Central memory CD8-positive, alpha-beta T cell (primary cell): ENCODE data around the gene SLC1A1.

Source experiments
- ATAC-seq: fragments of 150-1000 bp; cut with Tn5 transposase; replicated peaks from 2 replicates; pipeline ENCODE4 v1.10.0; 2022; ENCODE audit warnings: mild to moderate bottlenecking, moderate FRiP score, moderate number of reproducible peaks; ENCODE audit not compliant: poor library complexity, severe bottlenecking; ENCODE audit errors: extremely low read depth
- DNase-seq, 2 donors: peaks; one replicate each; pipeline ENCODE4 v3.0.0; 2021; ENCODE audit warnings: low spot score in 2 of 2
- H3K27ac Mint-ChIP-seq: one replicate; pipeline ENCODE4 v1.8.0; 2022; ENCODE audit warnings: low read depth, mild to moderate bottlenecking, moderate library complexity, mixed read lengths
- H3K27me3 Mint-ChIP-seq: one replicate; pipeline ENCODE4 v1.8.0; 2022; ENCODE audit warnings: mixed read lengths
- H3K36me3 Mint-ChIP-seq: one replicate; pipeline ENCODE4 v1.8.0; 2022; ENCODE audit warnings: mild to moderate bottlenecking, moderate library complexity, mixed read lengths; ENCODE audit not compliant: insufficient read depth
- H3K4me1 Mint-ChIP-seq: one replicate; pipeline ENCODE4 v1.8.0; 2022; ENCODE audit warnings: mixed read lengths
- H3K4me3 Mint-ChIP-seq: one replicate; pipeline ENCODE4 v1.8.0; 2022; ENCODE audit warnings: mild to moderate bottlenecking, moderate library complexity, mixed read lengths
- H3K9me3 Mint-ChIP-seq: one replicate; pipeline ENCODE4 v1.8.0; 2022; ENCODE audit warnings: mixed read lengths

SLC1A1 gene

GRCh38 chr9:4575997-4576396 lies 85.7 kb downstream of the SLC1A1 start:
- DNase-seq (no peak), ATAC-seq (no peak)
- H3K4me3 Mint-ChIP-seq, result no peak overlapping the region
- H3K9me3 Mint-ChIP-seq, result no peaks in the 10 kb centered on the region
- H3K36me3 Mint-ChIP-seq, result peaks cover 3% of the 10 kb centered on the region
- no peaks in the 10 kb centered on the region for H3K27me3 Mint-ChIP-seq
- H3K4me1 Mint-ChIP-seq, result peaks cover 36% of the 10 kb centered on the region
- H3K27ac Mint-ChIP-seq, result no peak overlapping the region

GRCh38 chr9:4576448-4576847 lies 86.2 kb downstream of the SLC1A1 start:
- no peaks in the 10 kb centered on the region for H3K27me3 Mint-ChIP-seq
- no peak overlapping the region for H3K4me3 Mint-ChIP-seq
- DNase-seq (no peak), ATAC-seq (no peak)
- H3K36me3 Mint-ChIP-seq, result peaks cover 3% of the 10 kb centered on the region
- H3K4me1 Mint-ChIP-seq, result peaks cover 36% of the 10 kb centered on the region
- no peaks in the 10 kb centered on the region for H3K9me3 Mint-ChIP-seq
- H3K27ac Mint-ChIP-seq, result no peak overlapping the region

DNA sequence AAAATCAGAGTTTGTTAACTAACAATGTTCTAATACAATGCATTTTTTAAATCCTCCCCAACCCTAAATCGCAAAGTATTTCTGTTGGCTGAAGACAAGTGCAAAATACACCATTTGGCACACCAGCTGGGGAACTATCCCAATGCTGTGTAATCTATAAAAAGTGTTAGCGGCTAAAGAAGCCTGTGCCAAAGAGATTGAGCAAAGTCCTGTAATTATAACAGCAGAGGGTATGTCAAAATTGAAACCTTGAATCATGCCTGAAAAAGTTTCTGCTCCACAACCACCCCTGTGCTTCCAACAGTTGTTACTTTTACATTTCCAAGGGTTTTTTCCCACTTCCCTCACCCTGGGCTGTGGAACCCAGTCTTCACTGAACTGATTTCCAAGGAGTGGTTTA lies 88.7 kb downstream of the SLC1A1 start:
- no peaks in the 10 kb centered on the region for H3K27me3 Mint-ChIP-seq
- peaks cover 13% of the 10 kb centered on the region for H3K4me1 Mint-ChIP-seq
- DNase-seq, result no peak
- ATAC-seq, result no peak
- no peak overlapping the region for H3K27ac Mint-ChIP-seq
- no peaks in the 10 kb centered on the region for H3K36me3 Mint-ChIP-seq
- H3K9me3 Mint-ChIP-seq, result no peaks in the 10 kb centered on the region
- no peak overlapping the region for H3K4me3 Mint-ChIP-seq

- H3K4me3 Mint-ChIP-seq, result no peak overlapping the region
- ATAC-seq, result no peak
- no peak for DNase-seq
- H3K4me1 Mint-ChIP-seq, result peaks cover 4% of the 10 kb centered on the region
- no peaks in the 10 kb centered on the region for H3K36me3 Mint-ChIP-seq
- H3K9me3 Mint-ChIP-seq, result no peaks in the 10 kb centered on the region
- H3K27me3 Mint-ChIP-seq, result no peaks in the 10 kb centered on the region
- H3K27ac Mint-ChIP-seq, result no peak overlapping the region
These were observed 90.9 kb downstream of the SLC1A1 start for GRCh38 chr9:4581035-4581760.

DNA sequence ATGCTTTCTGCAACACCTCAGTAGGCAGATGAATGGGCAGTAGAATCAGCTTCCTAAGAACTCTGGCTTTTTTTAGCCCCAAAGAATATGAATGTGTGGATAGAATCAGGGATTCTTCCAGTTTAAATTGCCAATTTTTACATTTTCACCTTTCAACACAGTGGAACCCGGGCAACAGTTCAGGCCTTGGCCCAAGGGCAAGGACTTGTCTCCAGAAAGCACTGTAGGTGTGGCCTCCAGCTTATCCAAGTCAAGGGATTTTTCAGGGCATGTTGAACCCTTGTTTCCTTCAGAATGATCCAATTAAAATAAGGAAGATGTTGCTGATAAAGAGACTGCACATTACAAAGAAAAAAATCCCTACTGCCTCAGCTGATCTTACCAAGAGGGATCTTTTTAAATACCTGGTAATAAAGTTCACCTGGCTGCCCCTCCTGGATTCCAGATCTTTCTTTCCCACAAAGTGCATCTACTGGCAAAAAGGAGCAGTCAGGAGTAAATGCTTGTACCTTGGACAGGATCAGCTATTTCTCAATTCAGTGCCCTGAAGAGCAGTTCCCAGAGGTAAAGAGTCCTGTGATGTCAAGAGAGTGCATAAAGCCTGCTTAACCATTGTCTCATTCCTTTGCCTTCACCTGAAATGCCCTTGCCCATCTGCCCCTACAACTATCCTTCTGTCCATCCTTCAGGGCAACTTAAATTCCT lies 91.7 kb downstream of the SLC1A1 start:
- no peak for ATAC-seq
- H3K36me3 Mint-ChIP-seq, result no peaks in the 10 kb centered on the region
- no peak overlapping the region for H3K27ac Mint-ChIP-seq

GRCh38 chr9:4583001-4583400 lies 92.7 kb downstream of the SLC1A1 start:
- no peaks in the 10 kb centered on the region for H3K27me3 Mint-ChIP-seq
- H3K36me3 Mint-ChIP-seq, result no peaks in the 10 kb centered on the region
- DNase-seq, result no peak
- H3K27ac Mint-ChIP-seq, result no peak overlapping the region
- H3K4me3 Mint-ChIP-seq, result no peak overlapping the region
- no peaks in the 10 kb centered on the region for H3K9me3 Mint-ChIP-seq
- H3K4me1 Mint-ChIP-seq, result peaks cover 4% of the 10 kb centered on the region
- no peak for ATAC-seq

More for the DNA sequence above, 91.7 kb downstream of the SLC1A1 start:
- Mint-ChIP-seq H3K9me3 (no peaks in the 10 kb centered on the region), H3K27me3 (no peaks in the 10 kb centered on the region), H3K4me3 (no peak overlapping the region), H3K4me1 (peaks cover 4% of the 10 kb centered on the region)
- no peak for DNase-seq

DNA sequence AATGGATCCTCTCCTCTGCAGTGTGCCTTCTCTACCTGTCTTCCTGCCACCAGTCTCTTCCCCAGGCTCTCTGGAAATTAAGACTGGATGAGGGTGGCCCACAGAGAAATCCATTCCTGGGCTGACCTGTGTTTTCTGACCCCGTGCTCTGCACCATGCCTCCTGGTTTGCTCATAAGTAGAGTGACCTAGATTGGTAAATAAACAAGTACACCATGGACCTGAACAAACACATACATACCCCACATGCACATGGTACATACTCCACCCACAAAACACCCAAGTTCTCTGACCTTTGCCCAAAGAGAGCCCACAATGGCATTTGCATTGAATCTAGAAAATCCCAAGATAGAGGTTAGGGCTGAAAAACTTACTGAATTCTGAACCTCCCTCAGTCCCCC lies 94.4 kb downstream of the SLC1A1 start:
- Mint-ChIP-seq H3K4me3 (no peak overlapping the region), H3K27ac (no peak overlapping the region), H3K4me1 (peaks cover 4% of the 10 kb centered on the region), H3K9me3 (no peaks in the 10 kb centered on the region), H3K36me3 (peaks cover 2% of the 10 kb centered on the region), H3K27me3 (no peaks in the 10 kb centered on the region)
- ATAC-seq (no peak), DNase-seq (no peak)

DNA sequence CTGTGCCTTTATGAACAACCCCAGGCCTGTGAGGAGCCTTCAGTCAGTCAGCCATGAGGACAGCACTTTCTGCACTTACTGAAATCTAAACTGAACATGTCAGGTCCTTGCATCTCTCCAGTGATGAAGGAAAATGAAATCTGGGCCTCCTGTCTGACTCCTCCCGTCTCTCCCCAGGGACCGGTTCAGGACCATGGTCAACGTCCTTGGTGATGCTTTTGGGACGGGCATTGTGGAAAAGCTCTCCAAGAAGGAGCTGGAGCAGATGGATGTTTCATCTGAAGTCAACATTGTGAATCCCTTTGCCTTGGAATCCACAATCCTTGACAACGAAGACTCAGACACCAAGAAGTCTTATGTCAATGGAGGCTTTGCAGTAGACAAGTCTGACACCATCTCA lies 94.9 kb downstream of the SLC1A1 start:
- H3K4me3 Mint-ChIP-seq, result no peak overlapping the region
- DNase-seq (no peak), ATAC-seq (no peak)
- peaks cover 4% of the 10 kb centered on the region for H3K4me1 Mint-ChIP-seq
- peaks cover 2% of the 10 kb centered on the region for H3K36me3 Mint-ChIP-seq
- no peak overlapping the region for H3K27ac Mint-ChIP-seq
- H3K9me3 Mint-ChIP-seq, result no peaks in the 10 kb centered on the region
- no peaks in the 10 kb centered on the region for H3K27me3 Mint-ChIP-seq

GRCh38 chr9:4588721-4589120 lies 98.5 kb downstream of the SLC1A1 start:
- DNase-seq (no peak), ATAC-seq (no peak)
- Mint-ChIP-seq H3K9me3 (no peaks in the 10 kb centered on the region), H3K4me1 (peaks cover 4% of the 10 kb centered on the region), H3K4me3 (no peak overlapping the region), H3K27me3 (no peaks in the 10 kb centered on the region), H3K27ac (no peak overlapping the region), H3K36me3 (peaks cover 2% of the 10 kb centered on the region)

DNA sequence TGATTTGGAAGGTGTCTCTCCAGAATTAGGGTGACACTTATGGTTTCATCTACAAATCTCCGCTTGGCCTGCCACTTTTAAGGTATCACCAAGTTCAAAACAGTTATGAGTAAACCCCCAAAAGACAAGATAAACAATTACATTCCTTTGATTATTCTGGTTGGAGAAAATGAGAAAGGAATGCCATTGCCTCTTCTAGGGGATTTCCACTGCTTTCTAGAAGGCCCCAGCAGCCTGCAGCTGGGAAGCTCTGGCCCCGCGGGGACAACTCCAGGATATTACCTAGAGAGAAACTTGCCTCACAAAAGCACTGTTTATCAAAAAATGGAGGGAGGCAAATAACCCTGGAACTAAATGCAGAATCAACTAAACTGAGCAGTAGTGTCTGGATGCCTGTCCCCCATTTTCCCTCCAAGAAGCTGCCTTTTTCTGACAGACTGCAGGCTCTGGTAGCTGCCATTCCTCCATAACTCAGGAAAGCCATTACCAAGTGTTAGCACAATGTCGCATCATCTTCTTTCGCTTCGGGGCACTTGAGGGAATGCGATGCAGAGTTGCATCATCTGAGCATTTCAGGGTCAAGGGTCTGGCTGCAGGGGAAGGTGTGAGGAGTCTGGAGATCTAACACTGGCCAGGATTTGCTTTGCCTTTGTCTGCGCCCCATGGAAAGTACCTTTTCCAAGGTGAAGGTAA lies 100.3 kb downstream of the SLC1A1 start:
- H3K9me3 Mint-ChIP-seq, result no peaks in the 10 kb centered on the region
- no peak for ATAC-seq
- H3K4me3 Mint-ChIP-seq, result no peak overlapping the region
- no peak overlapping the region for H3K27ac Mint-ChIP-seq
- H3K4me1 Mint-ChIP-seq, result peaks cover 10% of the 10 kb centered on the region
- peaks cover 5% of the 10 kb centered on the region for H3K36me3 Mint-ChIP-seq
- no peaks in the 10 kb centered on the region for H3K27me3 Mint-ChIP-seq
- DNase-seq, result no peak

DNA sequence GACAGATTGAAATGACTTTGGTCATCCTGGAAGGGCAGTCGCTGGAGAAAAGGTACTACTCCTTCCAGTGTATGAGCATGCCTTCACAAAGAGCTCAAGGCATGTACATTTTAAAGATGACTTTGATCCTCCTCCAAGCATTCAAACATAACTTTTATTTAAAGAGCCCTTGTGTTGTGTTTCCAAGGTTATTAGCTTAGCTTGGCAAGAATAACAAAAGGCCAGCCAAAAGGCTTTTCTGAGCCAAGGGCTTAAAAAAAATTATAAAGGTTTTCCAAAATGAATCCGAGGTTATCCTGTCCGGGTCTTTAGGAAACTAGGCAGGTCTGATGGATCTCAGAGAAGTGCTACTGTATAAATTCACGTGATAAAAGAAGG lies 100.8 kb downstream of the SLC1A1 start:
- peaks cover 5% of the 10 kb centered on the region for H3K36me3 Mint-ChIP-seq
- H3K27ac Mint-ChIP-seq, result no peak overlapping the region
- no peaks in the 10 kb centered on the region for H3K9me3 Mint-ChIP-seq
- H3K4me3 Mint-ChIP-seq, result no peak overlapping the region
- ATAC-seq (no peak), DNase-seq (no peak)
- no peaks in the 10 kb centered on the region for H3K27me3 Mint-ChIP-seq
- H3K4me1 Mint-ChIP-seq, result peaks cover 15% of the 10 kb centered on the region

DNA sequence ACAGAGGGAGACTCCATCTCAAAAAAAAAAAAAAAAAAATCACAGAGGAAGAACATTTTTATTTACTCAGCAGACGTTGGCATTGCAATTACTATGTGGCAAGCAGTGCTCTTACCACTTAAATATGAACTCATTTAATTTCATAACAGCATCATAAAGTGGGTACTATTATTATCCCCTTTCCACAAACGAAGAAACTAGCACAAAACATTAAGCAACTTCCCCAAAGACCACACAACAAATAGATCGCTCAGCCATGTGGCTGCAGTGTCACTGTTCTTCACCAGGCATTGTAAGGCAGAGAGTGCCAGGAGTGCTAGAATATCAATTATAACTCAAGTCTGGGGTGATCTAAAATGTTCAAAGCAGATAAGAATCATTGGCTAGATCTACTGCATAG lies 102.0 kb downstream of the SLC1A1 start:
- H3K27ac Mint-ChIP-seq, result no peak overlapping the region
- peaks cover 9% of the 10 kb centered on the region for H3K36me3 Mint-ChIP-seq
- ATAC-seq (no peak), DNase-seq (no peak)
- no peaks in the 10 kb centered on the region for H3K9me3 Mint-ChIP-seq
- peaks cover 24% of the 10 kb centered on the region for H3K4me1 Mint-ChIP-seq
- H3K4me3 Mint-ChIP-seq, result no peak overlapping the region
- no peaks in the 10 kb centered on the region for H3K27me3 Mint-ChIP-seq

DNA sequence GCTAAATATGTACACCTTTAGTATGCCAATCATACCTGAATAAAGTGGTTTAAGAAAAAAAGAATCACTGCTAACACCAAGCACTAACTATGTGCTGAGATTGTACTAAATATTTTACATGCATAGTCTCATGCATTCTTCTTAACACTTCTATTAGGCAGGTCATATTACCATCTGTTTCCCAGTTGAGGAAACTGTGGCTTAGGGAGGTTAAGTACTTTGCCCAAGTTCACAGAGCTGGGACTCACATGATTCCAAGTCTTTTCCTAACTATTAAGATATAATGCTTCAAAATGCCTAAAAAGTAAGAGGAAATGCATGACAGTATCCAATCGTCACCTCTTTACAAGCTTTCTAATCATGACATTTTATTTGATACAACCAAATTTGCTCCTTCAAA lies 102.6 kb downstream of the SLC1A1 start:
- peaks cover 9% of the 10 kb centered on the region for H3K36me3 Mint-ChIP-seq
- H3K27ac Mint-ChIP-seq, result no peak overlapping the region
- DNase-seq (no peak), ATAC-seq (no peak)
- H3K4me1 Mint-ChIP-seq, result peaks cover 24% of the 10 kb centered on the region
- H3K4me3 Mint-ChIP-seq, result no peak overlapping the region
- no peaks in the 10 kb centered on the region for H3K9me3 Mint-ChIP-seq
- H3K27me3 Mint-ChIP-seq, result no peaks in the 10 kb centered on the region
